ENCODE data around the gene ATF7IP.
A peak's percentile ranks its signal among the peaks of the same experiment; 100 is the strongest.
"Not testable (repeated sequence)": the region's sequence is repeated elsewhere in the genome, so short reads cannot be mapped to it uniquely, and the experiment has no call there.

The ATF7IP gene

DNA sequence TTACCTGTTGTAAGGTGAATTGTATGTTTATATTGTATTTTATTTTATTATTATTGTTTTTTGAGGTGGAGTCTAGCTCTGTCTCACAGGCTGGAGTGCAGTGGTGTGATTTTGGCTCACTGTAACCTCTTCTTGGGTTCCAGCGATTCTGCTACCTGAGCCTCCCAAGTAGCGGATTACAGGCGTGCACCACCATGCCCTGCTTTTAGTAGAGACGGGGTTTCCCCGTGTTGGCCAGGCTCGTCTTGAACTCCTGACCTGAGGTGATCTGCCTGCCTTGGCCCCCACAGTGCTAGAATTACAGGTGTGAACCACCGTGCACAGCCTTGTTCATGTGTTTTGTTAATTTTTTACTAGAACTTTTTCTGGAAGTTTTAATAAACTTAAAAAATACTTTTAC, 3.8 kb downstream of the ATF7IP start:
- no peak for DNase-seq

DNA sequence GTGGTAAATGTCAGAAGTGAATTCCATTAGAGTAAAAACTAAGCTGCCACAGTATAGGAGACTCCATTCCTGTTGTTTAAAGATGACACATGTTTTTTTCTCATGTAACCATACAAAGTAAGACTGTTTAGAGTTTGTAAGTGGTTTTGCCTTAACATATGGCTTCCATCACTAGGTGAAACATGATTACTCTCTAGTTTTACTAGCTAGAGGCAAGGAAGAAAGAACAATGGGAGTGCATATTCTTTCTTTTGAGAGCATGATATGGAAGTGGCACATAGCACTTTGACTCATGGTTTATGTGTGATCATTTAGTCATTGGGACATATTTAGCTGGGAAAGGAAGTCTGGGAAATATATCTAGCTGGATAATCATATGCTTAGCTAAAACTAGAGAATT, 7.7 kb downstream of the ATF7IP start:
- peak; percentile 37 to 76 (median 66) for DNase-seq

DNA sequence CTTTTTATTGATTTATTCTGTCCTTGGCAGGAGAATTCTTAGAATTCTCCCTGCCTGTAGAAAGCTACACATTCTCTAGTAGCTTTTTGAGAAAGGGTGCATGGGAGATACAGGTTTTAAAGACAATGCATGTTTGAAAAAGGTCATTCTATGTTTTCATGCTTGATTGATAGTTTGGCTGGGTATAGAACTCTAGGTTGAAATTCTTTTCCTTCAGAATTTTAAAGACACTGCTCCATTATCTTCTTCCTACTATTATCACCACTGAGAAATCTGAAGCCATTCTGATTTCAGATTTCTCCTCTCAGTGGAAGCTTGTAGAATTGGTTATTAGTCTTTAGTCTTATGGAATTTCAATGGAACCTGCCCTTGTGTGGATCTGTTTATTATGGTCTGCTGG, 14.0 kb downstream of the ATF7IP start:
- no peak for DNase-seq

DNA sequence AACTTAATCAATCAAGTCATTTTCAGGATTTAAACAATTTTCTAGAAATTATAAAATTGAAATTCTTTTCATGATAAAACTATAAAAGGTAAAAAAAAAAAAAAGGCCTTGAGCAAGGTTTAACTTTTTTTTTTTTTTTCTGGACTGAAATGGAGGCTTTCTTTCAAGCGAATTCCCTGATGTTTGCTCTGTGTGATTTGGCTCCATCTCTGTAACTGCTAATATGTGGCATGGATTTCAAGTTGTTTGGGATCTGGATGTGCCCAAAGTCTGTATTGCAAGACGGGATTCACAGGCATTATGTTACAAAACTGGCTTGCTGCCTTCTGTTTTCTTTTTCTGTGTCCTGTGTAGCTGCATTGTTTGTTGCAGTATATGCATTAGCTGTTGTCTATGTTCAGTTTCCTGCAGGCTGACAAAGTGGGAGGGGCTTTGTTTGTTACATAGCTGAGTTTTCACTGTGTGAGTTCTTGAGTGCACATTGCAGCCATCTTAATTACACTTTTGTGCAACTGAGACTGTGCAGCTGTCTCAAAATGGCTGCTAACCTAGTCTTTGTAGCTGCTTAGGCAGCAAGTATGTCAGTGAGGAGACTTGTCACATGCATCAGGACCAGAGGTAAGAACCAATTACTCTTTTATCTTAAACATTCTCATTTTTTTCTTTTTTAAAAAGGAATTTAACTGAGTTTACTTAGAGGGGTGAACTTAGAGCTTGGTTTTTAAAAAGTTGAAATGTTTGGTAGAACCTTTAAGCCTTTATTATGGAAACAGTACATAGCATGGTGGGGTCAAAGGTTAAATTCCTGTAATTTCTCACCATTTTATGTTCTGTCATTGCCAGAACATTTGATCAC, 19.5 kb downstream of the ATF7IP start:
- DNase-seq, result peak; percentile 60 to 74 (median 71)

DNA sequence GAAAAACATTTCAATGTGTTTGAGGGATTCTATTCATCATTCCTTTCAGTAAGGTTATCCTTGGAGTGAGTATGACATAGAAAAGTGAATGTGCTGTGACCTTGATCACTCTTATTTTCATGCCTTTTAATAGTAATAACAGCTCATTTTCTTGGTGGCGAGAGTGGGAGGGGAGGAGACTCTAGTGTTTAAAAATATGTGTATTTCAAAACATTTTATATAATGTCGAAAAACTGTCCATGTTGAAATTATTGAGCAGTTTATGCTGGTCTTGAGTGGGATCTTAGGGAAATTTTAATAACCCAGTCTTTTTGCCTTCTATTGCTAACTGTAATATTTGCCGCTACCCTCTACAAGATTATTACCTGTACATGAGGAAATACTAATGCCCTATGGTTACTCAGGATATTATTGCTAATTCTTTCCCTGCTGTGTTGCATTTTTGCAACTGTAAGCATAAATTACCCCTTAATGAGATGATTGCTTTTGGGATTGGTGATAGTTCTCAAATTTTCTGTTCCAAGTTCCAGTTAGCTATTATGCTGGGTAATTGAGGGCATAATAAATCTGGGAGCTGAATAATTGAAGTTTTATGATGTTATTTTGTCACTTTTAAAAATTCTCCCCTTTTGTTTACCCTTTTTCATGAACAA, 21.9 kb downstream of the ATF7IP start:
- peak in 2 of 3 donors; percentile 26 to 32 for DNase-seq

DNA sequence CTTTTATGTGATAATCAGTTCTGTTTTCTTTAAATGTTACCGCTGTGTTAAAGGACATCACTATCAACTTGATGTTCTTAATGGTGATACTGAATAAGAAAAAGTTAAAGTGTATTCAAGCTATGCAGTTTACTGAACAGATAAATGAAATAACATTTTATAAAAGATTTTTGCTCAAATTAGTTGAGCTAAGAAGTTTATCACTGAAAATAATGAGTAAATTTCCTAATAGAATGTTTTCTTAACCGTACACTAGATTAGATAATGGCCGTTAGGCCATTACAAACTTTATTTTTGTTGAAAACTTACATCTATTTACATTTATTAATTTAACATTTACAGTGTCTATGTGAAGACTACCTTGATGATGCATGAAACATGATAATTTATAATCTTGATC, 25.0 kb downstream of the ATF7IP start:
- no peak for DNase-seq

DNA sequence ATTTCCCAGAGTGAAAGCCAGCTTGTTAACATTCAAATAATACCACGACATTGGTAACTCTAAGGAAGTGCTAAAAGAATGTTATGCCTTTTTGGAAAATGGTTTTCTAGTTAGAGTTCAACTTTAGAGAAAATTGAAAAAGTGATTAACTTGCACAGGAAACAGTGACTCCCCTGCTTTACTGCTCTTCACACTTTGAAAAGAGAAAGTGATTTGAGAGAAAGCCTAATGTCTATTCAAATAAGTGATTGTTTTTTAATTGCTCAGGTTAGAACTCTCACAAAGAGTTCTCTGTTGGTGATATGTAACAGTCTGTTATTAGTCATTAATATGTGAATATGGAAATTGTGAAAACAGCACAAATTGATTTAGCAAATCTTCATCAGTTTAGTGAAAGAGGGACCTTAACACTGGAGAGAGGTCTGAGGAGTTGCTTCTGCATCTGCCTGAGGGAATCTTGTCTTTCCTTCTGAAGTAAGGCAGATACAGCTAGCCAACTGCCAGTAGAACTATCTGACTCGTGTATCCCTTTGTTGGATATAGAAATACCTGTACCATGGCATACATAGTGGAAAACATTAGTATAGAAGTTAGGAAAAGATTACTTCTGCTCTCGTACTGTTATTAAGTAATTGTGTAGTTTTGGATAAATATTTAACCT, 25.5 kb downstream of the ATF7IP start:
- DNase-seq, result no peak

- DNase-seq, result no peak
These were observed 28.3 kb downstream of the ATF7IP start for GRCh38 chr12:14393751-14394150.

GRCh38 chr12:14394317-14395073, 29.0 kb downstream of the ATF7IP start:
- DNase-seq, result peak; percentile 63 to 77 (median 71)

DNA sequence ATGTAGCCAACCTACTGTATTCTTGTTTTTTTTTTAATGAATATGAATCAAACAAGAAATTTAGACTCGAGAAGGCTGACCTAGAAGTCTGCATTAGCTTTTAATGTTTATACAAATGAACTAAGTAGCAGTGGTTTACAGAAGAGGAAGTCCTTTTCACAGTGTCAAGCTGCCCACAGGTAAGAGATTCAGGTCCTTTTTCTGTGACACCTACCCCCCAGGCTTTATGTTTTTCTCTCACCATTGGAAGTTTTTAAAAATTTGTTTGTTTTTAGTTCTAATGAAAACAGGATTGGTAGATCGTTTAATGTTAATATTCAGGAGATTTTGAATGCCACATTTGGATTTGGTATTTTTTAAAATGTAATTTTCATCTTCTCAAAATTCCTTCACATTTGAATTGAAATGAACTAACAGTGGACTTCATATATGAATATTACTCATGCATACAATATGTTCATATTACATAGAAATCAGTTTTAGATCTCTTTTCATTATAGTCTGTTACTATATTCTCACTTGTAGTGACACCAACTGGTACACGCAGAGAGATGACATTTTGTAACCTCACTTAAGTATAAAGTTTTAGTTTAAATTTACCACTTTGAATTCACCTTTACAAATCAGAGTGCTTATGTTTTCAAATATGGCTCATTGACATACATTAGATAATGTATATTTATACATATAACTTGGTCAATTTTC, 29.7 kb downstream of the ATF7IP start:
- DNase-seq, result no peak

- DNase-seq, result no peak
These were observed 30.6 kb downstream of the ATF7IP start for GRCh38 chr12:14396071-14396470.

GRCh38 chr12:14399871-14400270, 34.4 kb downstream of the ATF7IP start:
- no peak for DNase-seq

DNA sequence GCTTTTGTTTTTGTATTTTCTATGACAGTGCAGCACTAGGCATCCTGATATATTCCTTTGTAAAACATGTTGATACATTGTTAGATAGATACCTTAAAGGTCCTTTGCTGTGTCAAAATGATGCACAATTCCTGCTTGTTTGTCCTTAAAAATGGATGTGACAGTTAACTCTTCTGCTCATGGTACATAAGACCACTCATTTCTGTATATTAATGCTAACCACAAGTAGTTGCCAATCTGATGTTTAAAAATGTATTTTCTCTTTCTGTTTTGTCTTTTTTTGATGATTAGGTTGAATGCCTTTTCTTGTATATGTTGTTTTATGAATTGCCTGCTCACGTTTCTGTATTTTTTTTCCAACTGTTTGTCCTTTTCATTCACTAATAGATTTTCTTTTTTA, 35.1 kb downstream of the ATF7IP start:
- DNase-seq, result no peak

DNA sequence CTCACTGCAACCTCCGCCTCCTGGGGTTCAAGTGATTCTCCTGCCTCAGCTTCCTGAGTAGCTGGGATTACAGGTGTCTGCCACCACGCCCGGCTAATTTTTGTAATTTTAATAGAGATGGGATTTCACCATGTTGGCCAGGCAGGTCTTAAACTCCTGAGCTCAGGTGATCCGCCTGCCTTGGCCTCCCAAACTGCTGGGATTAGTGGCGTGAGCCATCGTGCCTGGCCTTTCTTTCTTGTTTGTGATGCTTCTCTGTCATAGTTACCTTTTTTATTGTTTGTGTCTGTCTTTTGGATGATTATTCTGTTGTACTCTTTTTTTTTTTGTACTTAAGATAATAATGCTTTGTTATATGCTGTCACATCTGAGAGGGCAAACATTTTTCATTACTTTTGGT, 35.8 kb downstream of the ATF7IP start:
- DNase-seq, result not testable (repeated sequence)

GRCh38 chr12:14402697-14403096, 37.2 kb downstream of the ATF7IP start:
- no peak for DNase-seq

DNA sequence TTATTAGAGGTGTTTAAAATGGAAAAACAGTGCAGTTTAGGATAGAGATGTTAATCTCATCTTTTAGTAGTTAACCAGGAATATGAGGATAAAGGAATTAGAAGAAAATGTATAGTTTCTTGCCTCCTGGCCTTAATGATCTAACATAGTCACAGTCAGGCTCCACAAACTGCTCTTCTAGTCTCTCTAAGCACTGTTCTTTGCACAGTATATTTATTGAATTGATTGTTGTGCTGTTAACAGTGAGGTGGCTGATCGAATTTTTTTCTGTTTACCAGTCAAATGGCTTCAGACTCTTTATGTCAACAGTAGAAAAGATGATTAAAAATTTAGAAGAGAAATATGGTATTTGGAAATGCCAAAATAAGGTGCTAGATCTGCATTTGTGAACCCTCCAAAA, 37.8 kb downstream of the ATF7IP start:
- DNase-seq, result no peak

DNA sequence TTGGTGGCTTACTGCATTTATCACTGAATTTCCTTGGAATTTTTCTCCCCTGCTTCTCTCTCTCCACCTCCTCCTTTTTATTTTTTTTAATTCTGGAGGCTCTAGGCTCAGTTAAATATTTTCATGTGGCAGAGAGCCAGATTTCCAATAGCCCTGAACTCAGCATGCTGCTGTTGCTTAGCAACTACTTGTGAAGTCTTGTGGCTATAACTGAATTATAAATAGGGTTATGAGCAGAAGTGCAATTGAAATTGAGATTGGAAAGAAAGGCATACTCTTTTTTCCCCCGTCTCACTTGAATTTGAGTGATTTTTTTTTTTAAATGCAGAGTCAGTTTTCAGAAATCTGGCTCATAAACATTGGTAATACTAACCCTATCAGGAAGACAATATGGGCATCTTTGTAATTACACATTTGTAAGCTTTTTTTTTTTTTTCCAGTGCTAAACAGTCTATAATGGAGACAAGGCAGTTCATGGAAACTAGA, 38.3 kb downstream of the ATF7IP start:
- no peak for DNase-seq

DNA sequence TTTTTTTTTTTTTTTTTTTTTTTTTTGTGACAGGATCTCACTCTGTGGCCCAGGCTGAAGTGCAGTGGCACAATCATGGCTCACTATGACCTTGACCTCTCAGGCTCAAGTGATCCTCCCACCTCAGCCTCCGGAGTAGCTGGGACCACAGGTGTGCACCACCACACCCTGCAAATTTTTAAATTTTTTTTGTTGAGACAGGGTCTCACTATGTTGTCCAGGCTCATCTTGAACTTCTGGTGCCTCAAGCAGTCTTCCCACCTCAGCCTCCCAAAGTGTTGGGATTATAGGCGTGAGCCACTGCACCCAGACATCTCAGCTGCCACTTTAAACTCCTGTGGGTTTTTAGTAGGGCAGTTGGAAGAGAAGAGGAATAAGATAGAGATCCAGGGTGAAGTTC, 39.9 kb downstream of the ATF7IP start:
- DNase-seq, result not testable (repeated sequence)

GRCh38 chr12:14408208-14408607, 42.7 kb downstream of the ATF7IP start:
- peak in 1 of 3 donors; percentile 32 for DNase-seq

DNA sequence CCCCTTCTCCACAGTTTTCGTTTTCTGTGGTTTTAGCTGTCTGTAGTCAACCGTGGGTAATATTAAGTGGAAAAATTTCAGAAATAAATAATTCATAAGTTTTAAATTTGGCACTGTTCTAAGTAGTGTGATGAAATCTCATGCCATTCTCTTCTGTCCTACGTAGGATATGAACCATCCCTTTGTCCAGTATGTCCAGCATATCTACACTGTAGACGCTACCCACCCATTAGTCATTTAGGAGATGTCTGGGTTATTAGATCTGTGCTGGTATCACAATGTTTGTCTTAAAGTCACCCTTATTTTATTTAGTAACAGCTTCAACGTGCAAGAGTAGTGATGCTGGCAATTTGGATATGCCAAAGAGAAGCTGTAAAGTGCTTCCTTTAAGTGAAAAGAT, 44.7 kb downstream of the ATF7IP start:
- no peak for DNase-seq

DNA sequence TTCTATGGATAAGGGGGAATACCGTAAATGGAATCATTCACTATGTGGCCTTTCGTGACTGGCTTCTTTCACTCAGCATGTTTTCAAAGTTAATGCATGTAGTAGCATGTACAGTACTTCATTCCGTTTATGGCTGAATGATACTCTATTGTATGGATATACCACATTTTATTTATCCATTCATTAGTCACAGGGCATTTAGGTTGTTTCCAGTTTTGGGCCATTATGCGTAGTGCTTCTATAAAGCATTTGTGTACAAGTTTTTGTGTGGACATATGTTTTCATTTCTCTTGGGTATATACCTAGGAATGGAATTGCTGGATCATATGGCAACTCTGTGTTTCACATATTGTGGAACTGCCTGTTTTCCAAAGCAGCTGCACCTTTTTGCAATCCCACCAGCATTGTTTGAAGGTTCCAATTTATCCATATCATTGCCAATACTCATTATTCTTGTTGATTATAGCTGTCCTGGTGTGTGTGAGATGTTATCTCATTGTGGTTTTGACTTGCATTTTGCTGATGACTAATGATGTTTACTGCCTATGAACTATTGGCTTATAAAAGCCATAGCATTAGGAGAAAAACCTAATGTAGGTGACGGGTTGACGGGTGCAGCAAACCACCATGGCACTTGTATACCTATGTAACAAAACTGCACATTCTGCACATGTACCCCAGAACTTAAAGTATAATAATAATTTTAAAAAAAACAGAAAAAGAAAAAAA, 45.5 kb downstream of the ATF7IP start:
- no peak for DNase-seq

DNA sequence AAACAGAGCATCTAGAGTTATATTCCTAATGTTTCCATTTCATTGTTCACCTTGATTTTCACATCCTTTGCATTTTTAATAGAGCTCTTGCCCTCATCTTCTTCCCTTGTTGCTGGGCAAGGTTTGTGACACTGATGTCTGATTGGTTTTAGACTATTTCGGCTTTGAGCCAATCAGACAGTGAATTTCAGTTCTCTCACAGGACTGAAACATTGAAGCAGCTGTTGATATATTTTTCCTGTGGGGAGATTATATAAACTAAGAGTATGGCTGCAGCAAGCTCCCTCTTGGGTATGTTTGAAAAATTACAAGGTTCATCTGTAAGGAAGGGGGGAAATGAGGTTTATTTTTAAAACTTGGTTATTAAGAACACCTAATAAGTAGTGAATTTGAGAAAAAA, 51.2 kb downstream of the ATF7IP start:
- DNase-seq, result peak in 1 of 3 donors; percentile 2

Measured in suppressor macrophage treated with lipopolysaccharide for 1 hour (primary cell).